GM03348 (cell line): Measurements from ENCODE around the gene SLC35F1.

Experiments
- DNase-seq: peaks from one replicate; pipeline ENCODE4 v3.0.0; 2012; ENCODE audit warnings: low spot score

Gene SLC35F1

DNA sequence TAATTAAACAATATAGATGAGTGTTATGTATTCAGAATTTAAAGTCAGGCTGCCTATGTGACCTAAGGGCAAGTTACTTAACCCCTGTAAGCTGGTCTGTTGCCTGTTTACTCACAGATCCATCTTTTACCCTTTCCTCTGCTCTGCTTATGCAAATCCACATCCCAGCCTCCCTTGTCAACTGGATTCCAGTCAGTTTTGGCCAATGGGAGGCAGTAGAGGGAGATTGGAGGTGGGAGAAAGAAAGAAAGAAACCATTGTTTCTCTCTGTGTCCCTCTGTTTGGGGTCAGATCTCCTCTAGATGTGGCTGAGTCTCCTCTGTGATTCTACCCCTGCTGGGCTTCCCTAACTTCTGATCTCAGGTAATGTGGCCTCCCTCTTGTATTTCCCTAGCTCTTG, 374.2 kb downstream of the SLC35F1 start:
- DNase-seq, result no peak

DNA sequence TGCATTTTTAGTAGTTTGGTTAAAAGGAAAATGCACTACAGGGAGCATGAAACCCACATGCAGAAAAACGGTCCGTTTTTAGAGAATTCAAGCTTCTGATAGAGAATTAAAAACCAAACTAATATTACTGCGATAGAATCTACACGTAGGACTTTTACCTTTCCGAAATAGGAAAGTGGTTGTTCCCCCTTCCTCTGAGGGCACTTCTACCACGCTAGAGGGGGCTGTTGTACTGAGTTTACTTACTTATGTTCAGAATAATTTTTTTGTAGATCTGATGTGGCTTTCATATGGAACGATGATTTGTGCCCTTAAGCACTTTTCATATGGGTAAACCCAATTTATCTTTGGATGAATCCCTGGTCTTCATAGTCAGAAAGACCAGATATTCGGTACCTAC, 376.7 kb downstream of the SLC35F1 start:
- DNase-seq, result peak; percentile 54

DNA sequence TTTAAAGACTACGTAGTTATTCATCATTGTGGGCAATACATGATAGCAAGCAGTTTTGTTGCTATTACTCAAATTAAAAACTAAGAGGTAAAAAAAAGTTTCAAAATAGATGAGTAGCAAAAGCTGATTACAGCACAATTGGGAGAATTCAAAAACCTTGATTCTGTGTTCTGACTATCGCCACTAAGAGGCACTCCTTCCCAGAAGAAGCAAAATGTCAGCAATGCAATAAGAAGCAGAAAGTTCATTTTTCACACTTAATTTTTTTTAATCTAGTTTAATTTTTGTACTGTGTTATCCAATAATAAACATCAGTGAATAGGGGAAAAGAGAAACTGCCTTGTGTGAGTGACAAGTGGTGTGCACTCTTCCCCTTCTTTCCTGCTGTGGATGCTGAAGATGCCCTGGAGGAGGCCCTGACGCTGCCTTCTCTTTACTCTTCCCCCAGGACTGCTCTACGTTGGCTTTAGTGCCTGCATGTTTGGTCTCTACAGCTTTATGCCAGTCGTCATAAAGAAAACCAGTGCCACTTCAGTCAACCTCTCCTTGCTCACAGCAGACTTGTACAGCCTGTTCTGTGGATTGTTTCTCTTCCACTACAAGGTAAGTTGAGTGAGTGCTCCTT, 377.8 kb downstream of the SLC35F1 start:
- DNase-seq, result peak; percentile 12

DNA sequence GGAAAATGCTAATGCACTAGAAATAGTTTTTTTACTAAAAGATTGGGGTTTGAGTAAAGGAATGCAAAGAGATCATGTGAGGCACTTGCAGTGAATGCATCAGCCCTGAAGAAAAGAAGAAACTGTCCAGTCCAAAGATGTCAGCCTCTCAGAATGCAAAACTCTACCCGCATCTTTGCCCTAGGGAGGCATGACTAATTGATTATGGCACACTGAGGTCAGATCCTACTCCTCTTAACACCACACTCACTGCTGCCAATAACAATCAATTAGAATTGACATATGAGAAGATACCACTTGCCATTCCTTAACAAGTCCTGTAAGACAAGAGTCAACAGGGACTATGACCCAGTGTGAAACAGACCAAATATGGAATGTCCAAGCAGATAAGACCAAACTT, 378.7 kb downstream of the SLC35F1 start:
- DNase-seq, result no peak

DNA sequence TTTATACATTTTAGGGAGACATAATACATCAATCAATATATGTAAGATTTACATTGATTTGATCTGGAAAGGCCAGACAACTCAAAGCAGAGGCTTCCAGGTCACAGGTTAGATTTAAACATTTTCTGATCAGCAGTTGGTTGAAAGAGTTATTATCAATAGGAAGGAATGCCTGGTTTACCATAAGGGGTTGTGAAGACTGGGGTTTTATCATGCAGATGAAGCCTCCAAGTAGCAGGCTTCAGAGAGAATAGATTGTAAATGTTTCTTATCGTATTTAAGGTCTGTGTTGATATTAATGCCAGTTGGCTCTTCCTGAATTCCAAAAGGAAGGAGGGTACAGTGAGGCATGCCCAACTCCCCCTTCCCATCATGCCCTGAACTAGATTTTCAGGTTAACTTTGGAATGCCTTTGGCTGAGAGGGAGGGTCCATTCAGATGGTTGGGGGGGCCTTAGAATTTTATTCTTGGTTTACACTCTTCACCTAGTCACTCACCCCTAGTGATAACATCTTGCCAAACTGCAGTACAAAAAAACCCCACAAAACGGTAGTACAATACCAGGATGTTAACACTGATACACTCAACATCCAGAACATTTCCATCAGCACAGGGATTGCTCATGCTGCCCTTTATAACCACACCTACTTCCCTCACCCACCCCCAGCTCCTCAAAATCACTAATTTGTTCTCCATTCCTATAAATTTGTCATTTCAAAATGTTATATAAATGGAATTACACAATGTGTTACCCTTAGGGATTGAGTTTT, 381.5 kb downstream of the SLC35F1 start:
- DNase-seq, result no peak

DNA sequence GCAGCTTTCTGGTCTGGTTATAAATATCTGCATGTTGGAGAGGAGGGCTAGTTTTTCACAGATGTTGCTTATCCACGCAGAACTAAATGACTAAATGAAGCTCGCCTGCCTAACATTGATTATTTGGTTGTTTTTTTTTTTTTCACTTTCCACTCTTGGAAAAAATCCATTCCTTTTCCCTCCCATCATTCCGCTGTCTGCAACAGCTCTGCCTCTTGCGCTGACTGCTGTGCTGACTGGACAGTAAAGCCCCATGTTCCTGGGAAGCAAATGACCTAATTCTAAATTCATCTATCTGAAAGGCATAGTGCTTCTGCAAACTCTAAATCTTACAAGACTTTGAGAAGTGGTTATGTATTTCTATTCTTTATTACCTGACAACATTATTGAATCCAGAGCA, 385.5 kb downstream of the SLC35F1 start:
- no peak for DNase-seq

DNA sequence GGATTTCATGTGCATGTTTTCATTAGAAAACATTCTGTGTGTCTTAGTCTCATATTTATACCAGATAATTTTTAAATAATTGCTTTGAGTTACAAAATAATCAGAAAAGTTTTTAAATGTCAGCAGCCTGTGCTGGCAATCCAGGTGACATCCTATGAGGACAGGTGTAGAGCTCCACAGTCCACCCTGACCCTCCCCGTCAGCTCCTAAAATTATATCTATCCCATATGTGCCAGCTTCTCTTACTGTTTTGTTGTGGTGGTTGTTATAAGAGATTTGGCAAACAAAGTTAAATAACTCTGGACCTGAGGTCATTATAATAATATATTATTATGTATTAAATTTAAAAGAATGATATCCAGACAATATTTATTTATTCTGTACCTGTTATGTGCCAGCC, 387.8 kb downstream of the SLC35F1 start:
- no peak for DNase-seq

DNA sequence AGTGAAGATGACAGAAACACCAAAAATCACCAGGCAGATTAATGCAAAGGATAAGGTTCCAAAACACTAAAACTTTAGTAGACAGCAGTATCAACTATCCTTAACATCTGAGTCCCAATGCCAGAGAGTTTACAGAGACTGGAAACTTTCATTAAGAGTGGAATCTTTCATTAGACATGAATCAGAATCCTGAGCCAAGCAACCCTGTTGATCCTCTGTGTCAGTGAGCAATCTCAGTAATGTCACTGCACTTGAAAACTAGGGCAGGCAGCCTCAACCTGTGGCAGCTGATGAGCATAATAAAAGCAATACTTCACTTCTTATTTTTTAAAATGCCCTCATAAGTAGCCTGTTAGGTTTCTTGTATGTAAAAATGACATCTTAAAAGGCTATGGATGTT, 388.3 kb downstream of the SLC35F1 start:
- DNase-seq, result no peak

DNA sequence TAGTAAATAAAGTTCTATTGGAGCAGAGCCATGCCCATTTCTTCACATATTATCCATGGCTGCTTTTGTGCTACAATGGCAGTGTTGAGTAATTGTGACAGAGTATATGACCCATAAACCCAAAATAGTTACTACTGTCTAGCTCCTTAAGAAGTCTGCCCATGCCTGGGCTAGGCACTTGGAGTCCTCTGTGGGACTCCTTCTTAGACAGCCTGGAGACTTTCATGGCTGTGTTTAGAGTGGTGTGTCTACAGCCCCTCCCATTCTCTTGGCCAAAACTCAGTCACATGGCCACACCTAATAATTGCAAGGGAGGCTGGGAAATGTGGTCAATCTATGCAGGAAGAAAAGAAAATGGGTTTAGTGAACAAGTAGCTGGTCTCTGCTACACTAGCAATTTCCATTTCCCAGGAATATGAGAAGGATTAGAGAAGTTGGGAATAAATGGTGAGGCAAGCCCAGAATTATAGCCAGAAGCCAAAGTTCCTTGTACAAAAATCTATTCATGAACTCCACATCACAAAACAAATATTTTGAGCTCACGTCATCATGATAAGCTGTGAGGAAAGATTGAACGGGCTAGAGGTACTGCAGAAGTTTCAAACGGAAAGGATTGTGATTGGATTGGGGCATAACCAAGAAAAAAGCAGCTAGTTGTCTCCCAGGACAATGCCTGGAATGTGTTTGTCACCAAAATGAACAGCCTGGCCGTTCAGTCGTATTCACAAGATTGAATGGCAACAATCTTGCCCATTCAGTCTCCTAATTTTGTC, 389.3 kb downstream of the SLC35F1 start:
- no peak for DNase-seq

DNA sequence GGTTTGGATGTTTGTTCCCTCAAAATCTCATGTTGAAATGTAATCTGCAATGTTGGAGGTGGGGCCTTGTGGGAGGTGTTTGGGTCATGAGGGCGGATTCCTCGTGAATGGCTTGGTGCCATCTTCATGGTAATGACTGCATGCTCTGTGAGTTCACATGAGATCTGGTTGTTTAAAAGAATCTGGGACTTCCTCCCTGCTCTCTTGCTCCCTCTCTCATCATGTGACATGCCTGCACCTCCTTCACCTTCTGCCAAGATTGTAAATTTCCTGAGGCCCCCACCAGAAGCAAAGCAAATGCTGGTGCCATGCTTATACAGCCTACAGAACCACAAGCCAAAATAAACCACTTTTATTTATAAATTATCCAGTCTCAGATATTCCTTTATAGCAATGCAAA, 390.8 kb downstream of the SLC35F1 start:
- DNase-seq, result no peak

DNA sequence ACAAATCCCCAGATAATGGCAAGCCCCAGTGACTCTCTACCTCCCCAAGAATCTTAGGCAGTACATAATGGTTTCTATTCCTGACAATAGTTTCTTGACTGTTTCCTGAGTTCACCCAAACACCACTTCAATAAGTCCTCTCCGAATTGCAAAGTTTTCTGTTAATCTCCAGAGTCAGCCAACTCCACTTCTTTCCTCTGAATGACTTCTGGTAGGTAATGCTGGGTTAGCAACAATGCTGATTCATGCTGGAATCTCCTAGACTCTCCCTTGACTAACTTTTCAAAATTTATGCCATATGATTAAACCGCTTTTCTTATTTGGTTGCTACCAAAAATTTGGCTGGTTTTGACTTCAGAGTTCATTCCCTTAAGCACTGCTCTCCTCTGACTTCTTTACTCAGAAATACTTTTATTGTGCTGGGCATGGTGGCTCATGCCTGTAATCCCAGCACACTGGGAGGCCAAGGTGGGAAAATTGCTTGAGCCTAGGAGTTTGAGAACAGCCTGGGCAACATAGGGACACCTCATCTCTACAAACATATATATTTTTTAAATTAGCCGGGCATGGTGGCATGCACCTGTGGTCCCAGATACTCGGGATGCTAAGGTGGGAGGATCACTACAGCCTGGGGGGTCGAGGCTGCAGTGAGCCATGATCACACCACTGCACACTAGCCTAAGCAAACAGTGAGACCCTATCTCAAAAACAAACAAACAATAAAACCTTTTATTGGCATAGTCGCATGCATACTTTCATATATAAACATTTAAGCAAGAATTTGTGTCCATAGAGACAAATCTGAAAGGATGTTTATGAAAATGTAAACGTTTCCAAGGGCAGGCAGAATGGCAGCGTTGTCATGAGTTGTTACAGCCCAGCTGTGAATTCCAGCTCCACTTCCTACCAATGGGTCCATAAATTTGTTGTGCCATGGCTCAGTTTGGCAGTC, 391.7 kb downstream of the SLC35F1 start:
- no peak for DNase-seq

DNA sequence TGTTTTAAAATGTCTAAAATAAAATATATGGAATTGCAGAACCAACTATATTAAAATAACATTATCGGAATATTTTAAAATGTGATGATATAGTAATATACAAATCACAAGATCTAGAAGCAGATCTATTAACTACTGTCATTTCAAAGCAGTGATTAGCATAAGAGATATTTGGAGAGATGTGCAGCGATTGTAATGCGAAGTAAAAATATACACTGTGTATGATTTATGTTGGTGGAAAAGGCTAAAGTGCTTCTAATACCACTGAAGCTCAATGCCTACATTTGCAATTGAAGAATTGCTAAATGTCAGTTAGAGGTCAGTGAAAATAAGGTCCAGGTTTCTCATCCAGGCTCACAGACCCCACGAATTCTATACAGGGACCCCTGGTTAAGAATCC, 392.4 kb downstream of the SLC35F1 start:
- DNase-seq, result no peak

DNA sequence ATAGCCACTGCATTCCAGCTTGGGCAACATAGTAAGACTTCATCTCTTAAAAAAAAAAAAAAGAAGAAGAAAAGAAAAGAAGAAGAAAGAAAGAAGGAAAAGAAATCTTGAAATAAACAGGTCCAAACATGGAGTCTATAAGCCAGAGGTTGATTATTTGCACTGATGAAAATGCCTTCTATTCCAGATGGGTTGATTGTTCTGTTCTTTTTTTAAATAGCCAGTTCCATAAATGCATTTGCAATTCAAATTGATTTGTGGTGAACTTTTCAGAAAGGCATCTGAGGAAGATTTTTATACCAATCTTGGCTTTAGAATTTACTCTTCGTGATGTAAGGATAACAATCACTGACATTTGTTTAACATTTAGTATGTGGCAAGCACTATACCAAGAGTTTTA, 397.3 kb downstream of the SLC35F1 start:
- DNase-seq, result no peak

DNA sequence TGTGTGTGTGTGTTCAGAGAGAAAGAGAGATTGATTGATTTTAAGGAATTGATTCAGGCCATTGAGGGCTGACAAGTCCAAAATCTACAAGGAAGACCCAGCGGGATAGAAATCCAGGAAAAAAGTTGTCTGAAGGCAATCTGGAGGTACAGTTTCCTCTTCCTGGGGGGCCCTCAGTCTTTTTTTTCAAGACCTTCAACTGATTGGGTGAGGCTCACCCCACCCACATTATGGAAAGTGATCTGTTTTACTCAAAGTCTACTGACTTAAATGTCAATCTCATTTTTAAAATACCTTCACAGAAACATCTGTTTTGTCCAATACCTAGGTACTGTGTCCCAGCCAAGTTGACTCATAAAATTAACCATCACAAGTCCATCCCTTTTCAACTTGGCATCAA, 398.0 kb downstream of the SLC35F1 start:
- no peak for DNase-seq

DNA sequence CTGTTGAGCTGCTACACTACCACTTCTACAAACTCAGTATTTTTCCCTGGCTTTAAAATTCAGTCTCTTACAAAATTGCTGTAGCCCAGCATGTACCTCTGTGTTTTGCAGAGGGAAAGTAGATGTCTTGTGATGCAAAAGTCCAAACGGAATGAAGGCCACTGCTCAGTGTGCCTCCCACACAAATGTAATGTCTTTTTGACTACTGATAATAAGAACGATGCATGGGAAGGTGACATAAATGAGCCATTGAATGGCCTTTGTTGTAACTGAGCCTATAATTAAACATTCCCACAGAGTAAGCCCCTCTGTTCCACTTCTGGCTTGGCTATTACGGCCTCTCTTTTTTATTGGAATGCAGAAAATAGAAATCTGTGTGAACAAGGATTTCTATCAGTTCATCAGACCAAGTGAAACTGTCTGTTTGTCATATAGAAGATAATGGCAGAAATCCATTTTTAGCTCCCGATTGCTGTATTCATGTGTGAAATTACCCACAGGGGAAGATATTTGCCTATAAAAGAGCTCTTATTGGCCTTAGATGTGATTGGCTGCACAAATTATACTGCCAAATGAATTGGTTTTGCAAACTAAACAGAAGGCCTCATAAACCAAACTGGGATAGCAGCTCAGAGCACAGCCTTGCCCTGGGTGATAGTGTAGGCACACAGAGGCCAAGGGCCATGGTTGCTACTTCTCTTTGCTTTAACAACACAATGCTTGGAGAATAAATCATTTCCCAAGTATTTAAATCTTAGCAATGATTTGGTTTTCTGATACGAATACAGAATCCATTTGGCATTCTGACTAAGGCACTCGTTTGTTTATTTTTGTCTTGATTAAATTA, 399.6 kb downstream of the SLC35F1 start:
- DNase-seq, result no peak

DNA sequence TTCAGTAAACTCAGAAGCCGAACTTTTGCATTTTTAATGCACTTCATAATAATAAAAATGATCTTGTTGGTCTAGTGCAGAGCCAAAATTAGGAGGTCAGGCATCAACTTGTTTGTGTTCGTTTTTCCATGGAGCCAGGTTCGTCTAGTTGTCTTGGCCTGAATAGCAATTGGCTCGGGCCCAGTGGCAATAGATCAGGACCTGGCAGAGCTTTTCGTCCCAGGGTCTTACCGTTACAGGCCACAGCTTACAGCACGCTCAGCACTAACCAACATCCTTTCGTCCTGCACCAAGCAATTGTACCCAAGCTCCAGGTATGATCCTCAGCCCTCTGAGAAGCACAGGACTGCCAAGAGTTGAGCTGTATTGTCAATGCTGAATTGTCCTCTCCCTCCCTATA, 400.5 kb downstream of the SLC35F1 start:
- no peak for DNase-seq

DNA sequence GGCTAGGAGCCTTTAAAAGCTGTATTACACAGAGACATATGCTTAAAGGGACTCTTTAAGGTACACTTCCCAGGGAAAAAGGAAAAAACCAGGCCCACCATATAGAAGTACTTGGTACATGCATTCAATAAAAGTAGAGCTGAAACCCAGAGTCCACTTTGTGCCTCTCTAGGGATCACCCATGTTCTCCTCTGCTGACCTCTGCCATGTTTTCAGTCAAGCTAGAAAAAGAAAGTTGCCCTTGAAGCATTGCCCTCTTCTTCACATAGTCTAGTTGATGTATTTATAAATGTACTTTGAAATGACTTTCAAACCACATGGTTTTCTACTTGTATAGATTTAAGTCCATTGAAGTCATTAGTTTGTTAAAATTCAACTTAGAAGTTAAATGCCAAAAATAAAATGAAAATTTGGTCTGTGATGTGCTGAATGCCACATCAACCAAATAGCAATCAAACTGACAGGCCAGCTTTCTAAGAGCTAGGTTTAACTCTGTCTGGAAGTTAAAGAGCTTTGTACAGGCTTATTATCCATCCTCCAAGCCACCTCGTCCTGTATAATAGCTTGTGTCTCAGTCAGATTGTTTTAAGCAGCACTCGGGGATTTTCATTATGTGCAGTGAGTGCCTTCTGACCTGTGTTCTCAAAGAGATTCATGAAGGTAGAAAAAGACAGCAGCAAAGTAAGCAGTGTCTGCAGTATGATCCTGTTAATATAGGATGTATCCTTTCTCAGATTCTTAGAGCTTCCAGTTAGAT, 402.5 kb downstream of the SLC35F1 start:
- no peak for DNase-seq

DNA sequence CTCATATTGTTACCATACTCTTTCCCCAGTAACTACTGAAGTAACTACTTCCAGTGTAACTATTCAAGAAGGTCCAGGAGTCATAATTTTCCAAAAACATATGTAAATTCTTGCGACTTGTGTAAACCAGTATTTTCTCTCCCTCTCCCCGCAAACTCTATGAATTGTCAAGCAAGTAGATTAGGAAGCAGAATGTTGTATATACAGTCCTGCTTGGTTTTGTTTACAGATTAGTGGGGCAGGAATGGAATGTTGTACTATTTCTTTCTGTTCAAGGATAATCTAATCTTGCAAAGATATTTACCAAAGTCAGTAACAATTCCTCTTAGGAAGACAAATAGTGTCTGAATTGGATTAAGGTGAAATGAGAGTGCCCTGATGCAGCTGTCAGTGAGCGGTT, 406.1 kb downstream of the SLC35F1 start:
- no peak for DNase-seq

DNA sequence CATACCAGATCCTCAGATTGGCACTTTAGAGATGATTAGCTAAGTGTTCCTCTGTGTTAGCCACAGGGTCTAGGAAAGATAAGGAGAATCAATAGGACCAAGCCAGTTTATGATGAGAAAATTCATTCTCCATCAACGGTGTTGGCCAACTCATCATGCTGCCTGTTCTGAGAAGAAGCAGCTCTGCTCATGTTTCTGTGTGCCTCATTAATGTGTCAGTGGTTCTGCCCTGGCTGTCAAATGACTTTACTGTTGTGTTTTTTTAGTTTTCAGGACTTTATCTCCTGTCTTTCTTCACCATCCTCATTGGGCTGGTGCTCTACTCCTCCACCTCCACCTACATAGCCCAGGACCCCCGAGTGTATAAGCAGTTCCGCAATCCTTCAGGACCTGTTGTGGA, 406.7 kb downstream of the SLC35F1 start:
- no peak for DNase-seq

DNA sequence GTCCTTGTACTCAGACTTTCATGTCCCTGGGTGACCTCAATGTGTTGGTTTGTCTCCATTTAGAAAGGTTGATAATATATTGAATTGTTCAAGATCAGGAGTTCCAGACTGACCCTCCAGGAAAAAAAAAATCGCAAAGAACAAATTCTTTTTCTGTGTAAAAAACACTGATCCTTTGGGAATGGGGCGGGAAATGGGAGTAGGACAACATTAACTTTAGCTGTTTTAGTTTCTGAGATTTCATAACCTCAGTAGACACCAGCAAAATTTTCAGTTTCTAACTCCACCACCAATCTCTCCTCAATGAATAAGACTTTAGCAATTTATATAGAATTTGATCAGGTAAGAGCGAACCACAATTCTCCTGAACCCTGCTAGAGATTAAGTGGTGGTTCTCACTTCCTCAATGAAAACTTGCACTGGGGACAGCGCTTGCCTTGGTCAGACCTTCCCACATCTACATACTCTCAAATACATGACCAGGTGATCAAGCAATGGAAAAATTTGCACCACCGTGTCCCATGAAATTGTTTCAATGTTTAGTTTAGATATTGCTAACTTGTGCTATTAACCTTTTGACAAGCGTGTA, 409.8 kb downstream of the SLC35F1 start:
- DNase-seq, result no peak
